HG03521 (cell line): Measurements from ENCODE around the gene SLC25A34.

ENCODE experiments used
- ATAC-seq: cut with Tn5 transposase; IDR thresholded peaks from one replicate; pipeline ENCODE4 v1.9.1; 2021; ENCODE audit warnings: mild to moderate bottlenecking, moderate library complexity; ENCODE audit not compliant: unreplicated experiment

SLC25A34 gene

GRCh38 chr1:15749399-15750291, 13.6 kb downstream of the SLC25A34 start:
- no peak for ATAC-seq

GRCh38 chr1:15750924-15751323, 14.9 kb downstream of the SLC25A34 start:
- no peak for ATAC-seq

DNA sequence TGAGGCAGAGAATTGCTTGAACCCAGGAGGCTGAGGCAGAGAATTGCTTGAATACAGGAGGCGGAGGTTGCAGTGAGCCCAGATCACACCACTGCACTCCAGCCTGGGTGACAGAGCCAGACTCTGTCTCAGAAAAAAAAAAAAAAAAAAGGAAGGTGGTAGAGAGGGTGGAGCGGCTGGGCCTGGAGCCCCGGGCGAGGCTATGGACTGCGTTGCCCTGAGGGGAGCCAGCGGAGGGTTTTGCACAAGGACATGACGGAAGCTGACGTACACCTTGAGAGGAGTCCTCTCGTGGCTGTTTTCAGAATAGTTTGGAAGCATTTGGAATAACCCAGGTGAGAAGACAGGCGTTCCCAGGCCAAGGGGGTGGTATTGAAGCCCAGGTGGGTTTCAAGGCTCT, 15.7 kb downstream of the SLC25A34 start:
- ATAC-seq = no peak

DNA sequence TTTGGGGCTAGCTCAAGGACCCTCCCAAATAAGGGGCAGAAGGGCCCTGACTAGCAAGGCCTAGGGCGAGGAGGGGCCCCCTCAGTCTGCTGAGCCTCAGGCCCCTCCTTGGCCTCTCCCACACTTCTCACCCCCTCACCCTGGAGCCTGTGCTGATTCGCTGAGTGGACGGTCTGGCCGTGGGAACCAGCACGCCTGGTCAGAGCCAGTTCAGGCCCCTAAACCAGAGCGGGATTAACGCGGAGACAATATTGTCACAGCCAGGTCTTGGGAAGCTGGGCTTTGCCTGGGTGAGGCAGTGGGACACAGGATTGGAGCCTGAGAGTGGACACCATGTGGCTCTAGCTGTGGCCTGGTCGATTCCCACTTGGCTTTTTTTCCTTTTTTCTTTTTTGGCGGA, 17.7 kb downstream of the SLC25A34 start:
- no peak for ATAC-seq

- ATAC-seq = no peak
Measured at GRCh38 chr1:15755021-15755645, 19.1 kb downstream of the SLC25A34 start.

- ATAC-seq = no peak
Measured at GRCh38 chr1:15755646-15756040, 19.6 kb downstream of the SLC25A34 start.

DNA sequence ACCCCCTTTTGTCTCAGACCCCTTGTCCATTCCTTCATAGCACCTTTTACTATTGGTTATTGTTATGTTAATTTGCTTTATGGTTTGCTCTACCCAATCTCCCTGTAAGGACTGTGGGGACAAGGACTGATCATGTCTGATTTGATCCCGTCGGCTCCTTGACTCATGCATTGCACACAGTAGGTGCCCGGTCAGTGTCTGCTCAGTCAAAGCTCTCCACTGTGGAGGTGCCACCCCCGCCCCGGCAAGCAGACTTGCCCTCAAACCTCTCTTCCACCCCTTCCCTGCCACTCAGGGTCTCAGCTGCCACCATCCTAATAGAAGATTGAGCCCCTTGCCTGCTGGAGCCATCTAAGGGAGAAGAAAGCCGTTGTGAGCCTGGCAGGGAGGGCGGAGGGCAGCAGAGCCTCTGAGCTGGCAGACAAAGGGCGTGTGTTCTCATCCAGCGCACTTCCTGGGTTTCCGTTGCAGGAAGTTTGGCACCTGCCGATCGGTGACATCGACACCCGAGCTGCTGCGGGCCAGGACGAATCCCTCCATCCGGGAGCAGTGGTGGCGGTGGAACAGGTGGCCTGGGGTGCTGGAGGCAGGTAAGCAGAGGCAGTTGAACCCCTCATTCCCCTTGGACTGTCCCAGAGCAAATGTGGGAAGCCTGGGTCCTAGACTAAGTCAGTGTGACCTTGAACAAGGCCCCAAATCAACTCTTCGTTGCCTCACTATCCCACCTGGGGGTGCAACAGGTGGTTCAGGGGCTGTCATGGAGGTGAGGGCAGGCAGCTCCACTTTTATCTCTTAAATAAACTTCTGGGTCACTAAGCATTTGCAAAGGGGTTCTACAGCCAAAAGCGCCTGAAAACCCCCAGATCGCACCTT, 20.3 kb downstream of the SLC25A34 start:
- no peak for ATAC-seq

- no peak for ATAC-seq
Measured at GRCh38 chr1:15757016-15757543, 21.0 kb downstream of the SLC25A34 start.

- ATAC-seq = no peak
Measured at GRCh38 chr1:15757575-15758342, 21.7 kb downstream of the SLC25A34 start.

- ATAC-seq = no peak
Measured at GRCh38 chr1:15758343-15758931, 22.4 kb downstream of the SLC25A34 start, which contains the start of gene FBLIM1. Gene FBLIM1, plus strand, starts transcription at chr1:15758795. Its CDS starts 6,189 bp downstream, at chr1:15764984.

GRCh38 chr1:15758953-15759661, 23.0 kb downstream of the SLC25A34 start:
- no peak for ATAC-seq

GRCh38 chr1:15760520-15761211, 24.6 kb downstream of the SLC25A34 start:
- ATAC-seq = no peak

GRCh38 chr1:15761366-15762128, 25.5 kb downstream of the SLC25A34 start:
- no peak for ATAC-seq

DNA sequence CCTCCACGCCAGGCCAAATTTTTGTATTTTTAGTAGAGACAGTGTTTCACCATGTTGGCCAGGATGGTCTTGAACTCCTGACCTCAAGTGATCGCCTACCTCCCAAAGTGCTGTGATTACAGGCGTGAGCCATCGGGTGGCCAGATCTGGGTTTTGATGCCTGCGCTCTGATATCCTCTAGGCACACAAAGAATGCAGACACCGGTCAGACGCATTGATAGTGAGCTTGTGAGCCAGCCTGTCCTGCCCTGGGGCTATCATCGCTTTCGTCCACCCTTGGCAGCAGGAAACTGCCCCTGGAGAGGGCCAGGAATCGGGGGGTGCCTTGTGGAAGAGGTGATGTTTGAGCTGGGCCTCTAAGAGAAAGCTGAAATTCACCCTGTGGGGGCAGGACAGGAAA, 26.5 kb downstream of the SLC25A34 start:
- ATAC-seq = no peak

GRCh38 chr1:15764269-15764764, 28.3 kb downstream of the SLC25A34 start:
- no peak for ATAC-seq

GRCh38 chr1:15764890-15765289, 28.8 kb downstream of the SLC25A34 start:
- ATAC-seq = no peak

- no peak for ATAC-seq
Measured at GRCh38 chr1:15765495-15766194, 29.6 kb downstream of the SLC25A34 start.
